WTC11 (cell line): ENCODE results near the gene KCNMA1. TPM values are rescaled to one million over a fixed set of nuclear protein-coding genes. Genes with fewer than 3 reads are reported as not detected.

Source experiments
- ATAC-seq: fragments of 200-7000 bp; cut with Tn5 transposase; 2 replicates; pipeline ENCODE4 v1.10.0; 2021; ENCODE audit warnings: mild to moderate bottlenecking, moderate library complexity
- CTCF ChIA-PET: fragments of 300-600 bp; sonication (Branson Sonifier 250); formaldehyde crosslinking; loops from one replicate; lab custom pipeline; 2021; ENCODE audit warnings: antibody characterized with exemption; lab: Charles Lee
- POLR2A ChIA-PET: fragments of 350-600 bp; sonication (Branson Sonifier 250); formaldehyde crosslinking; loops from one replicate; lab custom pipeline; 2021; ENCODE audit warnings: antibody characterized with exemption; lab: Charles Lee
- DNase-seq: peaks from one replicate; pipeline ENCODE4 v3.0.0; 2021; ENCODE audit warnings: low spot score
- H3K27ac Mint-ChIP-seq: 2 replicates; pipeline ENCODE4 v1.8.0; 2021; ENCODE audit warnings: mixed read lengths
- H3K27me3 Mint-ChIP-seq: 2 replicates; pipeline ENCODE4 v1.8.0; 2021; ENCODE audit warnings: low read depth, mild to moderate bottlenecking, moderate library complexity, mixed read lengths
- H3K36me3 Mint-ChIP-seq: 2 replicates; pipeline ENCODE4 v1.8.0; 2021; ENCODE audit warnings: mixed read lengths
- H3K4me1 Mint-ChIP-seq: 2 replicates; pipeline ENCODE4 v1.8.0; 2022; ENCODE audit warnings: mixed read lengths
- H3K4me3 Mint-ChIP-seq: 2 replicates; pipeline ENCODE4 v1.8.0; 2021; ENCODE audit warnings: mild to moderate bottlenecking, moderate library complexity, mixed read lengths
- H3K9me3 Mint-ChIP-seq: 2 replicates; pipeline ENCODE4 v1.8.0; 2021; ENCODE audit warnings: mixed read lengths
- AR ChIP-seq: fragments of 250-450 bp; sonication (Bioruptor Pico); IDR thresholded peaks from 2 replicates; pipeline ENCODE4 v1.9.0; 2021; ENCODE audit warnings: mild to moderate bottlenecking
- ERG ChIP-seq: fragments of 250-450 bp; sonication (Bioruptor Pico); IDR thresholded peaks from 2 replicates; pipeline ENCODE4 v1.8.0; 2021; ENCODE audit warnings: mild to moderate bottlenecking
- FOXP4 ChIP-seq: sonication (generic); formaldehyde crosslinking; IDR thresholded peaks from 2 replicates; pipeline ENCODE4 v1.8.0; 2022; ENCODE audit warnings: mild to moderate bottlenecking, missing genetic modification reagents
- NR2C2 ChIP-seq: sonication (generic); formaldehyde crosslinking; IDR thresholded peaks from 2 replicates; pipeline ENCODE4 v1.8.0; 2022; ENCODE audit warnings: mild to moderate bottlenecking, missing genetic modification reagents
- STAT6 ChIP-seq: sonication (generic); formaldehyde crosslinking; conservative IDR thresholded peaks from 2 replicates; pipeline ENCODE4 v1.8.1; 2023; ENCODE audit warnings: mild to moderate bottlenecking, low read depth, missing genetic modification reagents, moderate library complexity
- USF2 ChIP-seq: sonication (generic); formaldehyde crosslinking; IDR thresholded peaks from 2 replicates; pipeline ENCODE4 v1.8.1; 2023; ENCODE audit warnings: mild to moderate bottlenecking, missing genetic modification reagents, moderate library complexity
- ZNF219 ChIP-seq: sonication (generic); formaldehyde crosslinking; IDR thresholded peaks from 2 replicates; pipeline ENCODE4 v1.8.0; 2023; ENCODE audit warnings: missing genetic modification reagents, mild to moderate bottlenecking, borderline replicate concordance
- ZNF512 ChIP-seq: sonication (generic); formaldehyde crosslinking; IDR thresholded peaks from 2 replicates; pipeline ENCODE4 v1.8.1; 2022; ENCODE audit warnings: missing genetic modification reagents, borderline replicate concordance
- total RNA-seq: library from RNA; stranded (reverse); gene quantifications from 3 replicates; pipeline ENCODE4 v1.2.3, GENCODE V29; 2021

KCNMA1 gene
- total RNA-seq, 1 experiment from 2014 or later: 7.3 TPM

- Mint-ChIP-seq H3K36me3 (no peaks in the 10 kb centered on the region), H3K4me3 (no peak overlapping the region), H3K27ac (no peak overlapping the region), H3K9me3 (no peaks in the 10 kb centered on the region), H3K4me1 (peaks cover 26% of the 10 kb centered on the region), H3K27me3 (no peaks in the 10 kb centered on the region)
- ATAC-seq: no peak
- TF ChIP-seq ZNF219 (CRISPR knock-in tag) (no peak), AR (CRISPR knock-in tag) (no peak), ZNF512 (CRISPR knock-in tag) (no peak), ERG (CRISPR knock-in tag) (no peak)
- ChIA-PET CTCF (no interaction called here), POLR2A (no interaction called here)
- no peak for DNase-seq
Measured at GRCh38 chr10:77385315-77385714, 252.3 kb downstream of the KCNMA1 start.

GRCh38 chr10:77383861-77384553 is 253.6 kb downstream of the KCNMA1 start:
- POLR2A ChIA-PET: no interaction called here
- H3K4me1 Mint-ChIP-seq: peaks cover 18% of the 10 kb centered on the region

More at GRCh38 chr10:77383861-77384553, 253.6 kb downstream of the KCNMA1 start:
- H3K4me3 Mint-ChIP-seq: no peak overlapping the region
- H3K27me3 Mint-ChIP-seq: no peaks in the 10 kb centered on the region
- no peaks in the 10 kb centered on the region for H3K9me3 Mint-ChIP-seq
- ATAC-seq (no peak), DNase-seq (no peak)
- no peaks in the 10 kb centered on the region for H3K36me3 Mint-ChIP-seq
- no peak for TF ChIP-seq NR2C2 (CRISPR knock-in tag)
- TF ChIP-seq USF2 (CRISPR knock-in tag): no peak
- TF ChIP-seq FOXP4 (CRISPR knock-in tag): no peak
- TF ChIP-seq STAT6: no peak
- H3K27ac Mint-ChIP-seq: no peak overlapping the region
- CTCF ChIA-PET: interaction anchor here (1.0 kb wide), 1 partner anchor 45 kb away, joined by 3 read pairs; no protein-coding TSS in a partner anchor
